HFF-Myc (cell line): Measurements from ENCODE around the gene CYP27B1.

Source experiments
- DNase-seq: peaks from one replicate; pipeline ENCODE4 v3.0.0-alpha.2; 2011; ENCODE audit warnings: low read depth; ENCODE audit errors: extremely low read depth
- H3K4me3 ChIP-seq: replicated peaks from 2 replicates; pipeline ENCODE4 v1.5.1; 2011; ENCODE audit warnings: low read depth, mild to moderate bottlenecking, control low read depth, low read length
- CTCF ChIP-seq: IDR thresholded peaks from 2 replicates; pipeline ENCODE4 v1.5.1; 2012; ENCODE audit warnings: mild to moderate bottlenecking, low read depth, low read length, control low read depth; ENCODE audit errors: missing control alignments

The CYP27B1 gene

DNA sequence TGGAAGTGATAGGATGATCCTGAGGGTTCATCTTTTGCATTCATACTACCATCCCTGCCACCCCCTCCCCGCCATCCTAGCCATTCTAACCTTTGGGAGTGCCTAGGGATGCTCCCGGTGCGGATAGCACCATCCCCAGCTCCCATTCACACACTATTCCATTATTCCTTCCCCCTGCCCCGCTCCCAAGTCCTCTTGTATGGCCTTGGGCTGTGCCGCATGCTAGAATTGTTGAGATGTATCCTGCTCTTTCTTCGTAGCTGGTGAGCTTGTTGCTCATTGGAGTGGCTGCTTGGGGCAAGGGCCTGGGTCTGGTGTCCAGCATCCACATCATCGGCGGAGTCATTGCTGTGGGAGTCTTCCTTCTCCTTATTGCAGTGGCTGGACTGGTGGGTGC lies 21.4 kb downstream of the CYP27B1 start:
- TF ChIP-seq CTCF = no peak
- H3K4me3 ChIP-seq = peak overlapping the region; percentile 59
- DNase-seq = no peak

DNA sequence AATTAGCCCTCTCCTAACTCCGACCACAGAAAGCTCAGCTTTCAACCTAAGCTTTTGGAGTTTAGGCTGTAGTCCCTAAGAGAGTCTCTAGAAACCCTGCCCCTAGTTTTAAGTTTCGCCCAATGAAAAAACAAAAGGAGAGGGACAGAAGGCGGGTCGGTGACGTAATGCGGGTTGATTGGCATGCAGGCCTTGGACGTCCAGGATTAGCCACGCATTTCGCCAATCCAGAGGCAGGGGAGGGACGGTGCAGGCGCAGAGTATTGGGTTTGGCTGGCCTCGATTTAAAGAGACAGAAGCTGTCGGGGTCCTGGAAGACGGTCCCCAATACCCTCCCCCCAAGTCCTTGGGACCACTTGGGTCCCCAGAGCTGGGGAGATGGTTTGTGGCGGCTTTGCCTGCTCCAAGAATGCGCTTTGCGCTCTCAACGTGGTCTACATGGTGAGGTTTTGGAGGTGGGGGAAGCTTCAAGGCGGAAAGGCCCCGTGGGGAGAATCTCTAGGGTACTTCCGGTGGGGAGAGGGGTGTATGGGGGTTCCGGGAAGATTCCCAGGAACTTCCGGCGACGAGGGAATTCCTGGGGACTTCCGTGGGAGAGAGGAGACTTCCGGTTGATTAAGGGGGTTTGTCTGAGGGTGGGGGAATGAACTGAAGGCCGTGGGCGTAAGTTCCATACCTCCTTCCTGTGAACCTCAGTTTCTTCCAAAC lies 21.9 kb downstream of the CYP27B1 start, which contains the start of gene TSPAN31:
Gene TSPAN31 (plus strand): TSS at position 263 of the 708 bp plus-strand sequence. CDS start 116 bp downstream, at position 379.
- TF ChIP-seq CTCF = no peak
- peak within 1 kb of the TSS; percentile 59 for H3K4me3 ChIP-seq
- peak; percentile 94 for DNase-seq

DNA sequence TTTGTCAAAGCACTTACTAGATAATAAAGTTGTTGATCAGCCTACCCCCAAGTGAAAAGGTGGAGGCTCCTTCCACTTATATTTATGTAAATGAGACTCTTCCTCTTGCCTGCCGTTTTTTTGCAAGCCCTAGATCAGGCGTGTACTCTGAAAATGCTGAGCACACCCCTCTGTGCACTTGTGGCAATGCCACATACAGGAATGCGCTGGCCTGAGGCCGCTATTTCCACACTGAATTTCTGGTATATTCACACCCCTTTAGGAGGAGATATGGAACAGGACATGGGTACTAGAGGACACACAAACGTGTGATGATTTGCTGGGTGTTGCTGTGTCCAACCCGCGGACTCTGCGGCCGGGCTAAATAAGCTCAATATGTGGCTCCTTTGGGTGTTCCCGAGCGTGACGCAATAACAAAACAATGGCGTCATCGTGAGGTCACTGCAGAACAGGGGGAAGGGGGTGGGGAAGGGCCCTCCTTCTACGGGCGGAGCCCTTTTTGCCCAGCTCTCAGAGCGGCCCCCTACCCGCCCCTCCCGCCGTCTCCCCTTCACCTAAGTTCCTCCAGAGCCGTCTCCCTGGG lies 22.6 kb downstream of the CYP27B1 start:
- no peak for DNase-seq
- peak overlapping the region; percentile 59 for H3K4me3 ChIP-seq
- no peak for TF ChIP-seq CTCF

DNA sequence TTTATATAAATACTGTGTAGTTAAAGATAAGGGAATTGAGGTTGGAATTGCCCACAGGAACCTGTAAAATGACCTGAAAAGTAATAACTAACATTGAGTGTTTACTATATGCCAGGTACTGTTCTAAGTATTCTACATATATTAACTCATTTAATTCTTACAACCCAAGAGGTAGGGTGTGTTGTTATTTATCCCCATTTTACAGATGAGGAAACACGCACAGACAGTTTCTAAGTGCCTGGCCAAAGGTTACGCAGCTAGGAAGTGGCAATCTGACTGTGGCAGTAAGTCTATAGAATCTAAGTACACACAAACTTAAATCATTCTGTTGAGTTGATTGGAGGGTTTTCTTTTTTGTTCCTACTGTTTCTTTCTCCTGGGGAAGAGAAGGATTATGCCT lies 23.1 kb downstream of the CYP27B1 start:
- no peak overlapping the region for H3K4me3 ChIP-seq
- TF ChIP-seq CTCF = no peak
- DNase-seq = no peak

GRCh38 chr12:57741844-57742738 lies 24.8 kb downstream of the CYP27B1 start:
- no peak for TF ChIP-seq CTCF
- DNase-seq = no peak

GRCh38 chr12:57741413-57741789 lies 25.5 kb downstream of the CYP27B1 start:
- H3K4me3 ChIP-seq = no peak overlapping the region
- no peak for TF ChIP-seq CTCF
- no peak for DNase-seq

More at GRCh38 chr12:57741844-57742738, 24.8 kb downstream of the CYP27B1 start:
- H3K4me3 ChIP-seq = no peak overlapping the region
